Lower leg skin (tissue), 4 donors: ENCODE measurements around the gene ZBTB33. TPM values are rescaled to one million over a fixed set of nuclear protein-coding genes. Genes with fewer than 3 reads are reported as not detected.
A peak's percentile ranks its signal among the peaks of the same experiment; 100 is the strongest.

Experiments used
- DNase-seq, 2 donors: peaks; one replicate each; pipeline ENCODE4 v3.0.0-alpha.2; 2019; ENCODE audit warnings: low spot score in 2 of 2
- H3K4me3 ChIP-seq: fragments of 200-600 bp; sonication (generic); 2 replicates; pipeline ENCODE4 v1.5.1; 2017; ENCODE audit warnings: mild to moderate bottlenecking, low read depth; ENCODE audit not compliant: poor library complexity, severe bottlenecking
- POLR2A ChIP-seq, 2 donors: fragments of 450-650 bp; IDR thresholded peaks; one replicate each; pipeline ENCODE4 v1.6.1; 2016 to 2017; ENCODE audit warnings: antibody characterized with exemption in 2 of 2, mild to moderate bottlenecking in 1 of 2, moderate library complexity in 1 of 2
- WGBS, 2 donors: methylation state at CpG; one replicate each; pipeline ENCODE4 v1.1.5; 2018; 5-methylcytosine and 5-hydroxymethylcytosine counted together
- intact Hi-C: fragments of 100-400 bp; cut with DNase I; formaldehyde crosslinking; loops from one replicate; pipeline ENCODE4 v1.15.0; 2023; ENCODE audit warnings: low total_unique reads
- total RNA-seq, 4 donors: library from RNA; depleted of rRNA; stranded (reverse); fragments of >200 nt; gene quantifications; one replicate each; pipeline ENCODE4 v1.1.0, GENCODE V29; 2016
- TF ChIP-seq, protein P1 (sequence below), 3 donors: fragments of 450-650 bp; IDR thresholded peaks; one replicate each; pipeline ENCODE4 v1.5.1; 2016; ENCODE audit warnings: antibody characterized with exemption in 3 of 3, mild to moderate bottlenecking in 3 of 3, moderate library complexity in 2 of 3

Gene ZBTB33
- total RNA-seq, 4 donors from 2014 or later = 21.6 to 26.8 (median 23.8) TPM

DNA sequence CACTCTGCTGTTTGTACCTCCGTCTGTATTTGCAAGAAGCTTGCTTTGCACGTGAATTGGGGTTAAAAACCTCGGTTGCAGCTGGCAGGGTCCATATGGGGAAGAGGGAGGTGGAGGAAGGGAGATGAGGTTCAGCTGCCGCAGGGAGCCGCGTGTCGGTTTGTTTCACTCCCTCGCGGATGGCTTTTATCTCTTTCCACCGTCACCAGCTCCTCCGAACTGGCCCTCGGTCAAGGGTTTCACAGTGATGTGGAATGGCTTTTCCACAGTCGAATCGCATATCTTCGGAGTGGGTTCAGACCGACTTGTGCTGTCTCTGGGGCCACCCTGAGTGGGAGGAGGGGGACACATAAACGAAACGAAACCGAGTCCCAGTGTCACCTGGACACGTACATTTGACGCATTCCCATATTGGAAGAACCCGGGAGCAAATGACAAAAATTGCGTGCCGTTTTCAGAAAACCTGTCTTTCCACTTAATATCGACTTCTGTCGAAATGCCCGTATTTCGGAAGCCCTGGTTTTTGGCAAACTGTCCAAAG is 929 bp downstream of the ZBTB33 start:
- peak overlapping the region; percentile 65 for H3K4me3 ChIP-seq
- intact Hi-C loops = no loop called here
- 0 to 36% methylated on average over 28 of the region's 28 CpGs for WGBS, 2 donors
- TF ChIP-seq, protein P1, sequence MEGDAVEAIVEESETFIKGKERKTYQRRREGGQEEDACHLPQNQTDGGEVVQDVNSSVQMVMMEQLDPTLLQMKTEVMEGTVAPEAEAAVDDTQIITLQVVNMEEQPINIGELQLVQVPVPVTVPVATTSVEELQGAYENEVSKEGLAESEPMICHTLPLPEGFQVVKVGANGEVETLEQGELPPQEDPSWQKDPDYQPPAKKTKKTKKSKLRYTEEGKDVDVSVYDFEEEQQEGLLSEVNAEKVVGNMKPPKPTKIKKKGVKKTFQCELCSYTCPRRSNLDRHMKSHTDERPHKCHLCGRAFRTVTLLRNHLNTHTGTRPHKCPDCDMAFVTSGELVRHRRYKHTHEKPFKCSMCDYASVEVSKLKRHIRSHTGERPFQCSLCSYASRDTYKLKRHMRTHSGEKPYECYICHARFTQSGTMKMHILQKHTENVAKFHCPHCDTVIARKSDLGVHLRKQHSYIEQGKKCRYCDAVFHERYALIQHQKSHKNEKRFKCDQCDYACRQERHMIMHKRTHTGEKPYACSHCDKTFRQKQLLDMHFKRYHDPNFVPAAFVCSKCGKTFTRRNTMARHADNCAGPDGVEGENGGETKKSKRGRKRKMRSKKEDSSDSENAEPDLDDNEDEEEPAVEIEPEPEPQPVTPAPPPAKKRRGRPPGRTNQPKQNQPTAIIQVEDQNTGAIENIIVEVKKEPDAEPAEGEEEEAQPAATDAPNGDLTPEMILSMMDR (IDR thresholded peaks at IDR 0.05) = no peak
- no peak for TF ChIP-seq POLR2A (IDR thresholded peaks at IDR 0.05)
- DNase-seq = no peak

DNA sequence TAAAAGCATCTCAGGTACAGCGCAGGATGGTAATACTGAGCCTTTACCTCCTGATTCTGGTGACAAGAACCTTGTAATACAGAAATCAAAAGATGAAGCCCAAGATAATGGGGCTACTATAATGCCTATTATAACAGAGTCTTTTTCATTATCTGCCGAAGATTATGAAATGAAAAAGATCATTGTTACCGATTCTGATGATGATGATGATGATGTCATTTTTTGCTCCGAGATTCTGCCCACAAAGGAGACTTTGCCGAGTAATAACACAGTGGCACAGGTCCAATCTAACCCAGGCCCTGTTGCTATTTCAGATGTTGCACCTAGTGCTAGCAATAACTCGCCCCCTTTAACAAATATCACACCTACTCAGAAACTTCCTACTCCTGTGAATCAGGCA is 3.2 kb downstream of the ZBTB33 start:
- H3K4me3 ChIP-seq = no peak overlapping the region
- 63 to 73% methylated on average over 6 of the region's 6 CpGs for WGBS, 2 donors
- intact Hi-C loops = no loop called here
- no peak for TF ChIP-seq POLR2A (IDR thresholded peaks at IDR 0.05)
- TF ChIP-seq, protein P1 (IDR thresholded peaks at IDR 0.05) = no peak
- no peak for DNase-seq

DNA sequence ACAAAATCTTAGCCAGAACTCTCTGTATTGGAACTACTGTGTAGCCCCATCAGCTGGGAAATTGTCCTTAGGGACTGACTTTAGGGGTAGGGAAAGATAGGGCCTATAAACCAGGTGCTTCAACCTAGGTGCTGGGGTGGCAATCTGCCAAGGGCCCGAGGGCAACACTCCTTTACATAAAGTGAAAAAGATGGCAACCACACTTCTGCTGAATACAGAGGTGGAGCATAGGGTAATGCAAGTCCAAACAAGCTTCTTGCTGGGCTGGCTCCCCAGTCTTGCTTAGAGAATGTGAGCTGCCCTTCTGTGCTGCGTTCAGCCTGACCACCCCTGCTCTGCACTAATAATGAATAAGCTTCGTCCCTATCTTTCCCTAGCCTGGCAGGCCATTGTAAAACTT is 9.8 kb downstream of the ZBTB33 start:
- intact Hi-C loops = no loop called here
- WGBS, 2 donors = 42 to 49% methylated on average over 2 to 3 of the region's 3 CpGs
- H3K4me3 ChIP-seq = no peak overlapping the region
- DNase-seq = peak; percentile 49 to 88
- TF ChIP-seq, protein P1 (IDR thresholded peaks at IDR 0.05) = no peak
- no peak for TF ChIP-seq POLR2A (IDR thresholded peaks at IDR 0.05)

DNA sequence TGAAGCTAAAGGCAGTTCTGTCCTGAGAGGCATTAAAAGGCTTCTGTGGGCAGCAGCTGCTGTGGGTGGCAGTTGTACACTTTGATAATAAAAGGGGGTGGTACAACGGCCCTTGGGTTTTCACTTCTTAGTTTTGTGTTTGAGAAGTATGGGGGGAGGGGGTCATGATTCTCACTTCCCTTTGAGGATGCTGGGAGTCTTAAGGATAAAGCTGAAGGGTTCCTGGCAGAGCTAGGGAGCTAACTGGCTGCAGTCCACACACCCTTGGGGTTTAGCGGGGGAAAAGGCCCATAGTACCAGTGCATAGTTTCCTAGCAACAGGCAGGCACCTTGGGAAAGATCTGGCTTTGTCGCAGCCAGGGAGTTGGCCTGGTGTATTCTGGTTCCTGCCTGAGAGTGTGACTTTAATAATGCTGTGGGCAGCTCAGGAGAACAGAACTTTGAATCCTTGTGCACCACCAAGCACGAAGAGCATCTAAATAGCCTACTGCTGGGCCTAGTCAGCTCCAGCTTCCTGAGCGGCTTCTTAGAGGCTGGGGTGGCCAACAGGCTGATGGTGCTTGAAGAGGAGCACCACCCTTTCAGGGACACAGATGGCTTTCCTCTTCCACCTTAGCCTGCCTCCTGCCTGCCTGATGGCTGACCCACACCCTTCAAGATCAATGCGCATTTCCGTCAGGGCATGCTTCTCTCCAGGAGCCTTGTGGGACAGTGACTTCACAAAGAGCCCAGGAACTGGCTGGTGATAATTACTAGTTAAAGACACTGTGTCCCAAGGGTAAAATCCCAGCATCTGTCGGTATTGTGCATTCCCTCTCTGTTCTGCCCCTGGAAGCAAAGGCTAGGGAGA is 12.5 kb downstream of the ZBTB33 start:
- DNase-seq = no peak
- intact Hi-C loops = no loop called here
- WGBS, 2 donors = 51 to 56% methylated on average over 5 to 8 of the region's 8 CpGs
- no peak for TF ChIP-seq POLR2A (IDR thresholded peaks at IDR 0.05)
- TF ChIP-seq, protein P1 (IDR thresholded peaks at IDR 0.05) = no peak
- H3K4me3 ChIP-seq = no peak overlapping the region

DNA sequence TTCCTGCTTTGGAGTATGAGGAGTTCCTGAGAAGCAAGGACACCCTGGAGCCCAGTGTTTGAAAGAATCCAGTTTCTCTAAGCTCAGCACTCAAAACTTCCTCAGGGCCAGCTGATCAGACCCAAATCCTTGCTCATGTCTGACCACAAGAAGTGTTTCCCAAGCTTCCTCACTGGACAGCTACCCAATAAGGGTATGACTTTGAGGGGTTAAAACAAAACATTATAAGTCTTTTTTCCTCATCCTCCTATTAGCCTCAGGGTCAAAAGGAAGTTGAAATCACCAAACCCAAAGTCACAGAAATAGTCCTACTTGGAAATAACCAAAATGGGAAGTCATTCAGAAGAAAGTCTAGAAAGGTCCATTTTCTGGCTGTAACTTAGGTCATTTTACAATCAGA is 13.7 kb downstream of the ZBTB33 start:
- DNase-seq = no peak
- TF ChIP-seq, protein P1 (IDR thresholded peaks at IDR 0.05) = no peak
- no peak for TF ChIP-seq POLR2A (IDR thresholded peaks at IDR 0.05)
- no peak overlapping the region for H3K4me3 ChIP-seq
- intact Hi-C loops = no loop called here
